Natural killer cell (primary cell): ENCODE measurements around the gene SPATC1L. TPM values are rescaled to one million over a fixed set of nuclear protein-coding genes. Genes with fewer than 3 reads are reported as not detected.
"Not testable (repeated sequence)": the region's sequence is repeated elsewhere in the genome, so short reads cannot be mapped to it uniquely, and the experiment has no call there.

Experiments
- ATAC-seq, 3 donors: fragments of 150-1000 bp in 2 of 3; fragments of 200-7000 bp in 1 of 3; cut with Tn5 transposase; 1 replicate in 1 of 3; 2 replicates in 2 of 3; pipeline ENCODE4 v1.10.0; 2021; ENCODE audit warnings: mild to moderate bottlenecking in 2 of 3, moderate library complexity in 2 of 3
- DNase-seq, 2 donors: peaks; one replicate each; pipeline versions ENCODE4 v3.0.0 to v3.0.0-alpha.2; 2013 to 2021; ENCODE audit warnings: mixed read lengths in 1 of 2
- H3K27ac ChIP-seq: one replicate; pipeline ENCODE4 v1.5.1; 2013; ENCODE audit warnings: mild to moderate bottlenecking, low read length
- H3K27me3 ChIP-seq: one replicate; pipeline ENCODE4 v1.6.1; 2013; ENCODE audit warnings: low read length; ENCODE audit not compliant: control insufficient read depth, insufficient read depth
- H3K36me3 ChIP-seq: one replicate; pipeline ENCODE4 v1.6.1; 2013; ENCODE audit warnings: low read length; ENCODE audit not compliant: control insufficient read depth, insufficient read depth
- H3K4me1 ChIP-seq: one replicate; pipeline ENCODE4 v1.6.1; 2013; ENCODE audit warnings: low read length; ENCODE audit not compliant: control insufficient read depth, insufficient read depth
- H3K4me3 ChIP-seq: one replicate; pipeline ENCODE4 v1.5.1; 2013; ENCODE audit warnings: low read length
- H3K9me3 ChIP-seq: one replicate; pipeline ENCODE4 v1.6.1; 2013; ENCODE audit warnings: low read length; ENCODE audit not compliant: control insufficient read depth, insufficient read depth
- H3K27ac Mint-ChIP-seq, 2 donors: one replicate each; pipeline ENCODE4 v1.8.0; 2022; ENCODE audit warnings: mild to moderate bottlenecking in 2 of 2, mixed read lengths in 2 of 2, moderate library complexity in 1 of 2
- H3K27me3 Mint-ChIP-seq, 2 donors: one replicate each; pipeline ENCODE4 v1.8.0; 2022; ENCODE audit warnings: low read depth in 2 of 2, mixed read lengths in 2 of 2
- H3K36me3 Mint-ChIP-seq: one replicate; pipeline ENCODE4 v1.8.0; 2022; ENCODE audit warnings: mixed read lengths
- H3K4me1 Mint-ChIP-seq, 2 donors: one replicate each; pipeline ENCODE4 v1.8.0; 2022; ENCODE audit warnings: mixed read lengths in 2 of 2
- H3K4me3 Mint-ChIP-seq: one replicate; pipeline ENCODE4 v1.8.0; 2022; ENCODE audit warnings: mild to moderate bottlenecking, moderate library complexity, mixed read lengths
- H3K9me3 Mint-ChIP-seq, 2 donors: one replicate each; pipeline ENCODE4 v1.8.0; 2022; ENCODE audit warnings: mixed read lengths in 2 of 2
- CTCF ChIP-seq: fragments of 200-600 bp; IDR thresholded peaks from one replicate; pipeline ENCODE4 v1.8.0; 2022; ENCODE audit warnings: antibody characterized with exemption
- WGBS: methylation state at CpG from one replicate; pipeline ENCODE4 v1.1.7; 2013; ENCODE audit warnings: missing lambda C conversion rate; ENCODE audit not compliant: insufficient coverage; 5-methylcytosine and 5-hydroxymethylcytosine counted together
- intact Hi-C: fragments of 100-400 bp; cut with micrococcal nuclease; formaldehyde crosslinking; loops from one replicate; pipeline ENCODE4 v1.14.2; 2022
- total RNA-seq, 4 donors: library from RNA; stranded (reverse); fragments of 120-200 nt in 1 of 4; gene quantifications; one replicate each; pipeline versions ENCODE4 v1.2.3 to v1.2.4, GENCODE V29; 2013 to 2022

Gene SPATC1L
- total RNA-seq, 3 donors from 2014 or later (not counting 1 experiment from before 2014, with no cell fraction given): 0.18 to 4.0 (median 2.7) TPM

DNA sequence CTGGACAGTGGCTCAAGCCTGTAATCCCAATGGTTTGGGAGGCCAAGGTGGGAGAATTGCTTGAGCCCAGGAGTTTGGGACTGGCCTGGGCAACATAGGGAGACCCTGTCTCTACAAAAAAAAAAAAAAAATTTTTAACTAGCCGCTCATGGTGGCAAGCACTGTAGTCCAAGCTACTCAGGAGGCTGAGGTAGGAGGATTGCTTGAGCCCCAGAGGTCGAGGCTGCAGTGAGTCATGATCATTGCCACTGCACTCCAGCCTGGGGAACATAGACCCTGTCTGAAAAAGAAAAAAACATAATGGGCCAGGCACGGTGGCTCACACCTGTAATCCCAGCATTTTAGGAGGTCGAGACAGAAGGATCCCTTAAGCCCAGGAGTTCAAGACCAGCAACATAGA is 5.3 kb downstream of the SPATC1L start:
- no peak for ATAC-seq
- Mint-ChIP-seq H3K4me1 (no peaks in the 10 kb centered on the region), H3K27me3 (peaks cover 12 to 21% of the 10 kb centered on the region in 2 donors), H3K27ac (no peak overlapping the region), H3K36me3 (peaks cover 17% of the 10 kb centered on the region), H3K4me3 (no peak overlapping the region), H3K9me3 (peaks cover 5 to 6% of the 10 kb centered on the region in 2 donors)
- H3K4me3 ChIP-seq: no peak overlapping the region
- DNase-seq: no peak
- no peaks in the 10 kb centered on the region for H3K36me3 ChIP-seq
- intact Hi-C loops: no loop called here
- H3K4me1 ChIP-seq: peaks cover 8% of the 10 kb centered on the region
- no peaks in the 10 kb centered on the region for H3K27me3 ChIP-seq
- no peak for TF ChIP-seq CTCF
- no peak overlapping the region for H3K27ac ChIP-seq
- 87% methylated on average over 4 of the region's 4 CpGs for WGBS
- no peaks in the 10 kb centered on the region for H3K9me3 ChIP-seq

GRCh38 chr21:46176443-46177129 is 7.7 kb downstream of the SPATC1L start:
- intact Hi-C loops, H3K27ac Mint-ChIP-seq, H3K4me1 ChIP-seq, H3K4me1 Mint-ChIP-seq, DNase-seq, H3K27me3 ChIP-seq, H3K27ac ChIP-seq, H3K4me3 ChIP-seq, H3K4me3 Mint-ChIP-seq, H3K9me3 Mint-ChIP-seq, ATAC-seq, H3K36me3 ChIP-seq, H3K9me3 ChIP-seq: not testable (repeated sequence)
- Mint-ChIP-seq H3K27me3 (peaks cover 17 to 22% of the 10 kb centered on the region in 2 donors), H3K36me3 (peaks cover 17% of the 10 kb centered on the region)
- WGBS: 83% methylated on average over 3 of the region's 3 CpGs

DNA sequence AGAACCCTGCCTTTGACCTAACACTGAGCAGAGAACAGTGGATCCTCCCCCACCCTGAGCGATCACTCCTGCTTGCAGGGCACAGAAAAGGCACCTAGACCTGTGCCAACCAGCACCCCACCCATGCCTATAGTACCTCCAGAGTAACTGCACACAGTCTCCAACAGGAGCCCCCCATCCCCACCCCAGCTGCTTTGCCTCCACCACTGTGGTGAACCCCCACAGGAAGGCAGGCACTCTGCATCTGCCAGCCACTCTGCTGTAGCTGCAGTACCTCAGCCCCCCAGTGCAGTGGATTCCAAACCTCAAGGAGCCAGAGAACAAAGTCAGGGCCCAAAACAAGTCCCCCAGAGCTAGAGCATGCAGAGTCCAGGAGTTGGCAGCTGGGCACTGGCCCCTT is 10.7 kb downstream of the SPATC1L start:
- Mint-ChIP-seq H3K4me3 (no peak overlapping the region), H3K9me3 (peaks cover 5 to 6% of the 10 kb centered on the region in 2 donors), H3K4me1 (peaks cover 5% of the 10 kb centered on the region in 2 donors), H3K27me3 (peaks cover 17 to 22% of the 10 kb centered on the region in 2 donors), H3K36me3 (peaks cover 17% of the 10 kb centered on the region), H3K27ac (no peak overlapping the region)
- no peak for DNase-seq
- WGBS: 93% methylated on average over 1 of the region's 1 CpG
- intact Hi-C loops: no loop called here
- H3K36me3 ChIP-seq: no peaks in the 10 kb centered on the region
- H3K9me3 ChIP-seq: peaks cover 5% of the 10 kb centered on the region
- no peaks in the 10 kb centered on the region for H3K27me3 ChIP-seq
- TF ChIP-seq CTCF: no peak
- no peak for ATAC-seq
- no peak overlapping the region for H3K4me3 ChIP-seq
- H3K4me1 ChIP-seq: peaks cover 3% of the 10 kb centered on the region
- H3K27ac ChIP-seq: no peak overlapping the region

DNA sequence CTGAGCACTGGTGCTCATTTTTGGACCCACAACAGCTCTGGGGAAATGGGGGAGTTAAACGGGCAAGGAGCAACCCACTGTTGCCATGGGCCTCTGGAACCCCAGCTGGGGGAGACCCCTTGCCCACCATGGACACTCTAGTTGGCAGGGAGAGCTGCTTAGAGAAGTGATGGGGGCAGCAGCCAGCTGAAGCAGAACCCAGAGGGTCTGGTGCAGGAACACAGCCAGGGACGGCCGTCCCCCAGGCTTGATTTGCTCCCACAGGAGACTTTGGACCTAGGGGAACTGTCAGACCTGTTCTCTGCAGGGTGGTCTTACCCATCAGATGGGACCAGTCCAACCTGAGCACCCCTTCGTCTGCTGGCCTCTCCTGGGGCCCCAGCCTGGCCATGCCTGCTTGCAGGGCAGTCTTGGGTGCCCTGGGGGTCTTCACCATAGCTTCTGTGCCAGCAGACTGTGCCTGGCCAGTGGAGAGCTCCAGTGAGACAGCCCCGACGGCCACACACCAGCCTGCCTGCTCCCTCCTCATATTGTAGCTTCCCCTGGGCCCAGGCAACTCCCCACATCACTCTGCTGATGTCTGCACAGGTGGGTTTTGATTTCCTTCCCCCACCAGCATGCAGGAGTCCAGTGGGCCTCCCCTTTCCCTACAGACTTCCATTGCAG is 11.3 kb downstream of the SPATC1L start:
- DNase-seq (no peak), ATAC-seq (no peak)
- Mint-ChIP-seq H3K4me1 (peaks cover 5% of the 10 kb centered on the region in 2 donors), H3K4me3 (no peak overlapping the region), H3K27me3 (peaks cover 17 to 22% of the 10 kb centered on the region in 2 donors), H3K27ac (no peak overlapping the region), H3K36me3 (peaks cover 17% of the 10 kb centered on the region), H3K9me3 (peaks cover 5 to 6% of the 10 kb centered on the region in 2 donors)
- no peak for TF ChIP-seq CTCF
- Histone ChIP-seq H3K4me3 (no peak overlapping the region), H3K36me3 (no peaks in the 10 kb centered on the region), H3K27ac (no peak overlapping the region), H3K27me3 (no peaks in the 10 kb centered on the region), H3K4me1 (peaks cover 3% of the 10 kb centered on the region), H3K9me3 (peaks cover 5% of the 10 kb centered on the region)
- intact Hi-C loops: no loop called here
- WGBS: 78% methylated on average over 6 of the region's 6 CpGs
